HEK293 (cell line): ENCODE measurements around the gene AK8.

Experiments used
- KLF16 ChIP-seq: fragments of 450-650 bp; formaldehyde crosslinking; IDR thresholded peaks from 2 replicates; pipeline ENCODE4 v1.5.1; 2017; ENCODE audit warnings: missing biosample characterization, missing genetic modification characterization
- MZF1 ChIP-seq: fragments of 450-650 bp; formaldehyde crosslinking; IDR thresholded peaks from 2 replicates; pipeline ENCODE4 v1.5.1; 2017; ENCODE audit warnings: missing biosample characterization, missing genetic modification characterization, borderline replicate concordance
- ZBTB26 ChIP-seq: fragments of 450-650 bp; formaldehyde crosslinking; optimal IDR thresholded peaks from 2 replicates; pipeline ENCODE3; 2016; ENCODE audit warnings: missing biosample characterization, mild to moderate bottlenecking, missing genetic modification characterization
- ZFP3 ChIP-seq: fragments of 450-650 bp; formaldehyde crosslinking; IDR thresholded peaks from 2 replicates; pipeline ENCODE4 v1.5.1; 2016; ENCODE audit warnings: low read depth, missing biosample characterization, missing genetic modification characterization
- ZNF239 ChIP-seq: fragments of 450-650 bp; formaldehyde crosslinking; IDR thresholded peaks from 2 replicates; pipeline ENCODE4 v1.5.1; 2016; ENCODE audit warnings: missing biosample characterization, missing genetic modification characterization
- ZNF311 ChIP-seq: fragments of 450-650 bp; formaldehyde crosslinking; IDR thresholded peaks from 2 replicates; pipeline ENCODE4 v1.5.1; 2017; ENCODE audit warnings: missing biosample characterization, missing genetic modification characterization, borderline replicate concordance
- ZNF529 ChIP-seq: fragments of 450-650 bp; formaldehyde crosslinking; IDR thresholded peaks from 2 replicates; pipeline ENCODE4 v1.5.1; 2017; ENCODE audit warnings: missing genetic modification characterization, missing biosample characterization; ENCODE audit not compliant: insufficient replicate concordance
- ZNF600 ChIP-seq: fragments of 450-650 bp; formaldehyde crosslinking; IDR thresholded peaks from 2 replicates; pipeline ENCODE4 v1.5.1; 2016; ENCODE audit warnings: missing biosample characterization, missing genetic modification characterization
- ZNF639 ChIP-seq: fragments of 450-650 bp; formaldehyde crosslinking; IDR thresholded peaks from 2 replicates; pipeline ENCODE4 v1.5.1; 2016; ENCODE audit warnings: missing biosample characterization, missing genetic modification characterization
- ZNF785 ChIP-seq: fragments of 450-650 bp; formaldehyde crosslinking; IDR thresholded peaks from 2 replicates; pipeline ENCODE4 v1.5.1; 2016; ENCODE audit warnings: missing biosample characterization, missing genetic modification characterization
- ZSCAN18 ChIP-seq: fragments of 450-650 bp; formaldehyde crosslinking; IDR thresholded peaks from 2 replicates; pipeline ENCODE4 v1.5.1; 2016; ENCODE audit warnings: missing biosample characterization, missing genetic modification characterization
- TF ChIP-seq, protein P1 (sequence below): fragments of 450-650 bp; formaldehyde crosslinking; IDR thresholded peaks from 2 replicates; pipeline ENCODE4 v1.5.1; 2016; ENCODE audit warnings: missing biosample characterization, missing genetic modification characterization
- TF ChIP-seq, protein P2 (sequence below): fragments of 450-650 bp; formaldehyde crosslinking; IDR thresholded peaks from 2 replicates; pipeline ENCODE4 v1.5.1; 2016; ENCODE audit warnings: missing biosample characterization, missing genetic modification characterization
- TF ChIP-seq, protein P3 (sequence below): fragments of 450-650 bp; formaldehyde crosslinking; IDR thresholded peaks from 2 replicates; pipeline ENCODE4 v1.5.1; 2016; ENCODE audit warnings: missing biosample characterization, missing genetic modification characterization

DNA sequence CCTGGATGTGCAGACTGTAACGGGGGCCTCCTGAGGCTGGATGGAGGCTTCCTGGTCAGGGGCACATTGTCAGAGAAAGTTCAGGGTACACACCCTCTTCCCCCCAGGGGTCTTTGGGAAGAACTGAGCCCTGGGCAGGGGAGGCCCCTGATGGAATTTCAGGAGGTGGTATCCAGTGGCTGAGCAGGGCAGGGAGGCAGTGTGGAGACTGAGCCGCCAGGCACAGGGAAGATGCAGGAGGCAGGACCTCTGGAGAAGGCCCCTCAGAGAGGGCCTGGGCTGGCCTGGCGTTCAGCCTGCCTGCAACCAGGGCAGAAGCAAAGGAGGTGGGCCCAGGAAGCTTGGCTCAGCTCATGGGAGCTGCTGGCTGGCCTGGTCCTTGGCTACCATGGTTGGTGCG is 154.3 kb downstream of the AK8 start:
- no peak for TF ChIP-seq ZBTB26 (tag by site-specific recombination)
- TF ChIP-seq, protein P1, sequence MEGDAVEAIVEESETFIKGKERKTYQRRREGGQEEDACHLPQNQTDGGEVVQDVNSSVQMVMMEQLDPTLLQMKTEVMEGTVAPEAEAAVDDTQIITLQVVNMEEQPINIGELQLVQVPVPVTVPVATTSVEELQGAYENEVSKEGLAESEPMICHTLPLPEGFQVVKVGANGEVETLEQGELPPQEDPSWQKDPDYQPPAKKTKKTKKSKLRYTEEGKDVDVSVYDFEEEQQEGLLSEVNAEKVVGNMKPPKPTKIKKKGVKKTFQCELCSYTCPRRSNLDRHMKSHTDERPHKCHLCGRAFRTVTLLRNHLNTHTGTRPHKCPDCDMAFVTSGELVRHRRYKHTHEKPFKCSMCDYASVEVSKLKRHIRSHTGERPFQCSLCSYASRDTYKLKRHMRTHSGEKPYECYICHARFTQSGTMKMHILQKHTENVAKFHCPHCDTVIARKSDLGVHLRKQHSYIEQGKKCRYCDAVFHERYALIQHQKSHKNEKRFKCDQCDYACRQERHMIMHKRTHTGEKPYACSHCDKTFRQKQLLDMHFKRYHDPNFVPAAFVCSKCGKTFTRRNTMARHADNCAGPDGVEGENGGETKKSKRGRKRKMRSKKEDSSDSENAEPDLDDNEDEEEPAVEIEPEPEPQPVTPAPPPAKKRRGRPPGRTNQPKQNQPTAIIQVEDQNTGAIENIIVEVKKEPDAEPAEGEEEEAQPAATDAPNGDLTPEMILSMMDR (tag by site-specific recombination): no peak
- TF ChIP-seq ZNF529: no peak
- no peak for TF ChIP-seq ZFP3
- no peak for TF ChIP-seq ZNF311
- TF ChIP-seq MZF1 (tag by site-specific recombination): no peak
- TF ChIP-seq, protein P2, sequence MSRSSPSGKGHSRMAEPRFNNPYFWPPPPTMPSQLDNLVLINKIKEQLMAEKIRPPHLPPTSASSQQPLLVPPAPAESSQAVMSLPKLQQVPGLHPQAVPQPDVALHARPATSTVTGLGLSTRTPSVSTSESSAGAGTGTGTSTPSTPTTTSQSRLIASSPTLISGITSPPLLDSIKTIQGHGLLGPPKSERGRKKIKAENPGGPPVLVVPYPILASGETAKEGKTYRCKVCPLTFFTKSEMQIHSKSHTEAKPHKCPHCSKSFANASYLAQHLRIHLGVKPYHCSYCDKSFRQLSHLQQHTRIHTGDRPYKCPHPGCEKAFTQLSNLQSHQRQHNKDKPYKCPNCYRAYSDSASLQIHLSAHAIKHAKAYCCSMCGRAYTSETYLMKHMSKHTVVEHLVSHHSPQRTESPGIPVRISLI: no peak
- TF ChIP-seq, protein P3, sequence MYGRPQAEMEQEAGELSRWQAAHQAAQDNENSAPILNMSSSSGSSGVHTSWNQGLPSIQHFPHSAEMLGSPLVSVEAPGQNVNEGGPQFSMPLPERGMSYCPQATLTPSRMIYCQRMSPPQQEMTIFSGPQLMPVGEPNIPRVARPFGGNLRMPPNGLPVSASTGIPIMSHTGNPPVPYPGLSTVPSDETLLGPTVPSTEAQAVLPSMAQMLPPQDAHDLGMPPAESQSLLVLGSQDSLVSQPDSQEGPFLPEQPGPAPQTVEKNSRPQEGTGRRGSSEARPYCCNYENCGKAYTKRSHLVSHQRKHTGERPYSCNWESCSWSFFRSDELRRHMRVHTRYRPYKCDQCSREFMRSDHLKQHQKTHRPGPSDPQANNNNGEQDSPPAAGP (tag by site-specific recombination): no peak
- no peak for TF ChIP-seq ZNF239 (tag by site-specific recombination)
- TF ChIP-seq KLF16 (tag by site-specific recombination): no peak
- TF ChIP-seq ZNF639 (tag by site-specific recombination): no peak
- no peak for TF ChIP-seq ZSCAN18 (tag by site-specific recombination)
- no peak for TF ChIP-seq ZNF600
- no peak for TF ChIP-seq ZNF785
